HG02884 (cell line): ENCODE results near the gene STK16.
"Not testable (repeated sequence)": the region's sequence is repeated elsewhere in the genome, so short reads cannot be mapped to it uniquely, and the experiment has no call there.

ENCODE experiments used
- ATAC-seq: cut with Tn5 transposase; IDR thresholded peaks from one replicate; pipeline ENCODE4 v1.9.1; 2021; ENCODE audit warnings: mild to moderate bottlenecking, moderate library complexity; ENCODE audit not compliant: unreplicated experiment

STK16 gene

GRCh38 chr2:219245148-219245898 is at the start of gene STK16, which contains the start of gene GLB1L:
TSS of gene STK16 (plus strand) at chr2:219245479. CDS start at chr2:219246000, 521 bp downstream.
TSS of gene GLB1L (minus strand) at chr2:219245444. CDS start at chr2:219243573, 1,871 bp downstream.
- peak; percentile 79 for ATAC-seq

GRCh38 chr2:219197388-219197787 is 47.9 kb upstream of the STK16 start:
- ATAC-seq: no peak

GRCh38 chr2:219198974-219199373 is 46.3 kb upstream of the STK16 start:
- ATAC-seq: no peak

GRCh38 chr2:219199470-219200211 is 45.6 kb upstream of the STK16 start:
- ATAC-seq: no peak

GRCh38 chr2:219200502-219201326 is 44.6 kb upstream of the STK16 start:
- not testable (repeated sequence) for ATAC-seq

- ATAC-seq: not testable (repeated sequence)
Measured at GRCh38 chr2:219201331-219201730, 43.9 kb upstream of the STK16 start.

GRCh38 chr2:219204425-219205164 is 40.7 kb upstream of the STK16 start:
- ATAC-seq: no peak

GRCh38 chr2:219205165-219205538 is 40.1 kb upstream of the STK16 start:
- no peak for ATAC-seq

GRCh38 chr2:219205981-219206327 is 39.3 kb upstream of the STK16 start:
- no peak for ATAC-seq

GRCh38 chr2:219206328-219207133 is 38.7 kb upstream of the STK16 start, which contains the start of gene ZFAND2B:
TSS of gene ZFAND2B (plus strand) at chr2:219206782. CDS start at chr2:219206988, 206 bp downstream.
- peak; percentile 95 for ATAC-seq

GRCh38 chr2:219207134-219207883 is 38.0 kb upstream of the STK16 start:
- no peak for ATAC-seq

- ATAC-seq: no peak
Measured at GRCh38 chr2:219207884-219208740, 37.2 kb upstream of the STK16 start.

GRCh38 chr2:219209236-219210195 is 35.8 kb upstream of the STK16 start:
- ATAC-seq: no peak

GRCh38 chr2:219210196-219210885 is 34.9 kb upstream of the STK16 start:
- no peak for ATAC-seq

GRCh38 chr2:219210886-219211362 is 34.4 kb upstream of the STK16 start:
- ATAC-seq: no peak

GRCh38 chr2:219213026-219213415 is 32.3 kb upstream of the STK16 start:
- ATAC-seq: no peak
